Stimulated activated CD8-positive, alpha-beta memory T cell treated with anti-CD3 and anti-CD28 coated beads, Interleukin-15, amount 100 ng/mL, for 24 hours (primary cell): ENCODE data around the gene DRICH1.
"Not testable (repeated sequence)": the region's sequence is repeated elsewhere in the genome, so short reads cannot be mapped to it uniquely, and the experiment has no call there.

Source experiments
- DNase-seq: peaks from one replicate; pipeline ENCODE4 v3.0.0-alpha.2; 2020; ENCODE audit warnings: low read depth

The DRICH1 gene

GRCh38 chr22:23632178-23632577, at the start of gene DRICH1:
Gene DRICH1, minus strand, starts transcription at chr22:23632321. Its CDS starts 298 bp downstream, at chr22:23632023.
- DNase-seq: no peak

GRCh38 chr22:23681026-23681809, 49.1 kb upstream of the DRICH1 start:
- no peak for DNase-seq

- no peak for DNase-seq
Measured at GRCh38 chr22:23678133-23678532, 46.0 kb upstream of the DRICH1 start.

GRCh38 chr22:23677701-23677995, 45.5 kb upstream of the DRICH1 start:
- no peak for DNase-seq

- not testable (repeated sequence) for DNase-seq
Measured at GRCh38 chr22:23676841-23677700, 45.0 kb upstream of the DRICH1 start.

- no peak for DNase-seq
Measured at GRCh38 chr22:23675502-23676415, 43.6 kb upstream of the DRICH1 start.

- DNase-seq: not testable (repeated sequence)
Measured at GRCh38 chr22:23674886-23675501, 42.9 kb upstream of the DRICH1 start.

GRCh38 chr22:23673826-23674690, 41.9 kb upstream of the DRICH1 start:
- DNase-seq: no peak

GRCh38 chr22:23673050-23673620, 41.0 kb upstream of the DRICH1 start:
- no peak for DNase-seq

- not testable (repeated sequence) for DNase-seq
Measured at GRCh38 chr22:23672307-23673049, 40.4 kb upstream of the DRICH1 start.

- not testable (repeated sequence) for DNase-seq
Measured at GRCh38 chr22:23671387-23671786, 39.3 kb upstream of the DRICH1 start.

- no peak for DNase-seq
Measured at GRCh38 chr22:23670378-23671295, 38.5 kb upstream of the DRICH1 start.

GRCh38 chr22:23660381-23660780, 28.3 kb upstream of the DRICH1 start:
- not testable (repeated sequence) for DNase-seq

- no peak for DNase-seq
Measured at GRCh38 chr22:23657727-23658126, 25.6 kb upstream of the DRICH1 start.

- DNase-seq: no peak
Measured at GRCh38 chr22:23655891-23656475, 23.9 kb upstream of the DRICH1 start.

- no peak for DNase-seq
Measured at GRCh38 chr22:23652711-23653110, 20.6 kb upstream of the DRICH1 start.

GRCh38 chr22:23652286-23652685, 20.2 kb upstream of the DRICH1 start:
- DNase-seq: no peak

GRCh38 chr22:23651676-23652075, 19.6 kb upstream of the DRICH1 start:
- DNase-seq: no peak
